ENCODE measurements around the gene COMMD4. TPM values are rescaled to one million over a fixed set of nuclear protein-coding genes. Genes with fewer than 3 reads are reported as not detected.
"Not testable (repeated sequence)": the region's sequence is repeated elsewhere in the genome, so short reads cannot be mapped to it uniquely, and the experiment has no call there.

The COMMD4 gene
- total RNA-seq, 4 donors from 2014 or later = 30.0 to 65.2 (median 50.4) TPM

GRCh38 chr15:75306188-75306587, 29.7 kb upstream of the COMMD4 start:
- no peak overlapping the region for H3K4me3 ChIP-seq
- no peaks in the 10 kb centered on the region for H3K9me3 ChIP-seq
- no peaks in the 10 kb centered on the region for H3K4me1 ChIP-seq
- no peak for ATAC-seq
- H3K36me3 ChIP-seq = no peaks in the 10 kb centered on the region
- H3K27ac ChIP-seq = no peak overlapping the region
- 49 to 53% methylated on average over 3 of the region's 3 CpGs for WGBS, 2 donors (ENCODE audit: low coverage in 1 of 2)
- TF ChIP-seq POLR2A (IDR thresholded peaks at IDR 0.05) (no peak), POLR2AphosphoS5 (IDR thresholded peaks at IDR 0.05) (no peak), CTCF (IDR thresholded peaks at IDR 0.05) (no peak), EP300 (IDR thresholded peaks at IDR 0.05) (no peak)
- H3K27me3 ChIP-seq = peaks cover 54% of the 10 kb centered on the region

- Histone ChIP-seq H3K27ac (no peak overlapping the region), H3K36me3 (no peaks in the 10 kb centered on the region), H3K4me1 (no peaks in the 10 kb centered on the region), H3K4me3 (no peak overlapping the region), H3K27me3 (peaks cover 54% of the 10 kb centered on the region), H3K9me3 (no peaks in the 10 kb centered on the region)
- 18 to 67% methylated on average over 6 of the region's 15 CpGs for WGBS, 2 donors (ENCODE audit: low coverage in 1 of 2)
- TF ChIP-seq CTCF (IDR thresholded peaks at IDR 0.05) (no peak), EP300 (IDR thresholded peaks at IDR 0.05) (no peak), POLR2AphosphoS5 (IDR thresholded peaks at IDR 0.05) (no peak), POLR2A (IDR thresholded peaks at IDR 0.05) (no peak)
- ATAC-seq = no peak
Observed at GRCh38 chr15:75307778-75308390, 28.0 kb upstream of the COMMD4 start.

GRCh38 chr15:75309711-75310110, 26.2 kb upstream of the COMMD4 start:
- Histone ChIP-seq H3K4me3 (no peak overlapping the region), H3K4me1 (no peaks in the 10 kb centered on the region), H3K27me3 (peaks cover 46% of the 10 kb centered on the region), H3K27ac (no peak overlapping the region), H3K36me3 (no peaks in the 10 kb centered on the region), H3K9me3 (no peaks in the 10 kb centered on the region)
- ATAC-seq = no peak
- TF ChIP-seq POLR2A (IDR thresholded peaks at IDR 0.05) = no peak
- TF ChIP-seq CTCF (IDR thresholded peaks at IDR 0.05) = no peak
- TF ChIP-seq EP300 (IDR thresholded peaks at IDR 0.05) = no peak
- no peak for TF ChIP-seq POLR2AphosphoS5 (IDR thresholded peaks at IDR 0.05)

GRCh38 chr15:75312548-75312947, 23.3 kb upstream of the COMMD4 start:
- H3K4me1 ChIP-seq, H3K9me3 ChIP-seq, H3K36me3 ChIP-seq, H3K4me3 ChIP-seq, H3K27ac ChIP-seq, ATAC-seq: not testable (repeated sequence)
- peaks cover 26% of the 10 kb centered on the region for H3K27me3 ChIP-seq
- WGBS, 2 donors (ENCODE audit: low coverage in 1 of 2) = 75% methylated on average over 1 of the region's 1 CpG; no CpG with 5 or more reads in 1 of the 2 donors

GRCh38 chr15:75313116-75313845, 22.6 kb upstream of the COMMD4 start:
- Histone ChIP-seq H3K27ac (no peak overlapping the region), H3K9me3 (no peaks in the 10 kb centered on the region), H3K4me1 (no peaks in the 10 kb centered on the region), H3K4me3 (no peak overlapping the region), H3K36me3 (no peaks in the 10 kb centered on the region), H3K27me3 (peaks cover 20% of the 10 kb centered on the region)
- TF ChIP-seq CTCF (IDR thresholded peaks at IDR 0.05) = no peak
- no peak for TF ChIP-seq POLR2A (IDR thresholded peaks at IDR 0.05)
- TF ChIP-seq POLR2AphosphoS5 (IDR thresholded peaks at IDR 0.05) = no peak
- no peak for TF ChIP-seq EP300 (IDR thresholded peaks at IDR 0.05)
- WGBS, 2 donors (ENCODE audit: low coverage in 1 of 2) = 78% methylated on average over 11 of the region's 13 CpGs; no CpG with 5 or more reads in 1 of the 2 donors
- no peak for ATAC-seq
